Measurements from ENCODE around the gene BEST4.
A peak's percentile ranks its signal among the peaks of the same experiment; 100 is the strongest.
"Not testable (repeated sequence)": the region's sequence is repeated elsewhere in the genome, so short reads cannot be mapped to it uniquely, and the experiment has no call there.

BEST4 gene

DNA sequence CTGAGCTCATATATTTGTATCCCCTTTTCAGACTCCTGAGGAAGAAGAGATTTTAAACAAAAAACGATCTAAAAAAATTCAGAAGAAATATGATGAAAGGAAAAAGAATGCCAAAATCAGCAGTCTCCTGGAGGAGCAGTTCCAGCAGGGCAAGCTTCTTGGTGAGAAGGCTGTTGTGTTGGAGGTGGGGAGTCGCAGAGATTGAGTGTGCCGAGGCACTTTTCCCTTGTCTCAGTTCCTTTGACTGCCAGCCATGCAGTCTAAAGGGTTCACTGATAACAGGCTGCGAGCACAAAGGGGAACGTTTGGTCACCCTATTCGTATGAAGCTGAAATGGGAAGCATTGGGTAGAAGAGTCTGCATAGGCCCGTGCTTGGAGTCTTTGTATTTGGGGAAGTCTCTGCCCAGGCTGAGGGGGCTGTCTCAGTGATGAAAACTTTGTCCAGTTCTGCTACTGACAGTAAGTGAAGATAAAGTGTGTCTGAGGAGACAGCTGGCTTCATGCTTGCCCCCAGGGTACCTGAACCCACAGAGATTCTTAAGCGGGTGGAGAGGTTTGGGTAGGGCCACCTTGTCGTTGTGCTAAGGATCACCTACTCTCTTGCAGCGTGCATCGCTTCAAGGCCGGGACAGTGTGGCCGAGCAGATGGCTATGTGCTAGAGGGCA is 9.9 kb downstream of the BEST4 start:
- no peak for DNase-seq (ENCODE audit: low spot score)

DNA sequence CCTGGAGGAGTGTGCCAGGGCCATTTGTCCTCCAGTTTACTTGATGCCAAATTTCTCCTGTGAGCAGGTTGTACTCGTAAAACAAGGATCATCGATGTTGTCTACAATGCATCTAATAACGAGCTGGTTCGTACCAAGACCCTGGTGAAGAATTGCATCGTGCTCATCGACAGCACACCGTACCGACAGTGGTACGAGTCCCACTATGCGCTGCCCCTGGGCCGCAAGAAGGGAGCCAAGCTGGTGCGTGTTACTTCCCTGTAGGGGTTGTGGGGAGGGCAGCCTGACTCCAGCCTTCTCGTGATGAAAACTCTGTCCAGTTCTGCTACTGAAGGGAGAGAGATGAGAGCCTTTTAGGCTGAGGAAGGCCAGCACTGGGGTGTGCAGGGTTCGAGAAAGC is 10.4 kb downstream of the BEST4 start:
- DNase-seq (ENCODE audit: low spot score), result no peak

GRCh38 chr1:44776730-44777068 is 11.3 kb downstream of the BEST4 start:
- no peak for DNase-seq (ENCODE audit: low spot score)

DNA sequence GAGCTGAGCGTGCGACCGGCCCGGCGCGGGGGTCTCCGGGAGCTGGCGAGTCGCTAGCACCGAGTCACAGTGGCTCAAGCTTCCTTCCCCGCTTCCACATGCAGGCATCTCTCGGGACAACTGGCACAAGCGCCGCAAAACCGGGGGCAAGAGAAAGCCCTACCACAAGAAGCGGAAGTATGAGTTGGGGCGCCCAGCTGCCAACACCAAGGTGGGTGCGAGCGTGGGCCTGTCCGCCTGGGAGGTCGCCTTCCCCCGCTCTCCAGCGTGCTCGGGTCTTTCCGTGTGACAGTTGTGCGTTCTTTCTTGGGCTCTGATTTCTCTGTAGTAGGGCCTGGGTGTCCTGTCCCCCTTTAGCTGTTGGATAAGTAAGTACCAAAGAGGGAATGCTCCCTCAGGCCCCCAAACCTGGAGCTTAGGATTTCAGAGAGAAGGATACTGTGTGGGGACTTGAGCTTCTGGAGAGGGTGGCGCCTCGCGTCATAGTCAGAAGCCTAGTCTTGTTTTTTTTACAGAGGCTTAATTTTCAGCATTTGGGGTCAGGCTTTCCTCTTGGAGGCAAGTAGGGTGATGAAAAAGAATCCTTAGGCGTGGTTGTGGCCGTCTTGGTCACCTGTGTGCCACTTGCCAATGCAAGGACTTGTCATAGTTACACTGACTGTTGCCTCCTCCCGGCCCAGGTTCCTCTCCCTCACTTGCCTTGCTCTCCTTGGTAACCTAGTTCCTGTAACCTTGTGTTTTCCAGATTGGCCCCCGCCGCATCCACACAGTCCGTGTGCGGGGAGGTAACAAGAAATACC is 11.8 kb downstream of the BEST4 start:
- peak; percentile 48 for DNase-seq (ENCODE audit: low spot score)

- peak; percentile 92 for DNase-seq (ENCODE audit: low spot score)
These were observed 12.7 kb downstream of the BEST4 start, which contains the start of gene RPS8 for GRCh38 chr1:44775078-44775929. Gene RPS8 (plus strand): TSS chr1:44775540. CDS start chr1:44775597, 57 bp downstream.

- DNase-seq (ENCODE audit: low spot score), result not testable (repeated sequence)
These were observed 21.5 kb downstream of the BEST4 start for GRCh38 chr1:44766421-44766820.

GRCh38 chr1:44760876-44761275 is 27.1 kb downstream of the BEST4 start:
- no peak for DNase-seq (ENCODE audit: low spot score)

GRCh38 chr1:44759077-44759476 is 28.9 kb downstream of the BEST4 start:
- no peak for DNase-seq (ENCODE audit: low spot score)

- DNase-seq (ENCODE audit: low spot score), result no peak
These were observed 30.6 kb downstream of the BEST4 start for GRCh38 chr1:44757420-44757819.

- DNase-seq (ENCODE audit: low spot score), result no peak
These were observed 40.1 kb downstream of the BEST4 start for GRCh38 chr1:44747878-44748277.

DNA sequence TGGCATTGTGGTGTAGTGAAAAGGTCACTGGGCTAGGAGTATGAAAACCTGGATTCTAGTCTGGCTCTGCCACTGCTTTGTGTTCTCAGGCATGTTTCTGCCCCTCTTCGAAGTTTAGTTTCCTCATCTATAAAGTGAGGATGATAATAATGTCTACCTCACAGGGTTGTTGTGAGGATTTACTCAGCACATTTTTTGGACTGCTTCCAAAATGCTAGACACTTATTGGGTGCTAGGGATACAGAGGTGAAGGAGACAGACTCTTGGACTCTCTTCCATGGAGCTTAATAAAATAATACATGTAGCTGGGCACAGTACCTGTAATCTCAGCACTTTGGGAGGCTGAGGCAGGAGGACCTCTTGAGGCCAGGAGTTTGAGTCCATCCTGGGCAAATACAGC is 44.8 kb downstream of the BEST4 start:
- peak; percentile 53 for DNase-seq (ENCODE audit: low spot score)

DNA sequence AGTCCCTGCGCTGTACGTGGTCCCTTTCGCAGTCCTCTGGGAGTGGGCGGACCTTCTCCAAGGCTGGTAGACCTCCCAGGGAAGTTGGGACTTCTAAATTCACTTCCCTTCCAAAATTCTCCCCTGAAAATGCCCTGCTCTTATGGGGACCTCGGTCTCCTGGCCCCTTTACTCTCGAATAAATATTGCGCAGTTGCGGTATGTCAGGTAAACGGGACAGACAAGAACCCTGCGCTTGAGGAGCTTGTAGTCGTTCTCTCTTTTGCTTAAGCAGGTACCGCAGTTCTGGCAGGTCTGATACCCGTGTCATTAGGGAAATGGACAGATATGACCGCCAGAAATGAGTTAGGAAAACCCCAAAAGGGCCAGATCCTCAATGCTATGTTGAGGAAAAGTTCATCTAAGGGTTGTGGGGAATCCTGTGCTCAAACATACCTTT is 47.8 kb downstream of the BEST4 start:
- no peak for DNase-seq (ENCODE audit: low spot score)

DNA sequence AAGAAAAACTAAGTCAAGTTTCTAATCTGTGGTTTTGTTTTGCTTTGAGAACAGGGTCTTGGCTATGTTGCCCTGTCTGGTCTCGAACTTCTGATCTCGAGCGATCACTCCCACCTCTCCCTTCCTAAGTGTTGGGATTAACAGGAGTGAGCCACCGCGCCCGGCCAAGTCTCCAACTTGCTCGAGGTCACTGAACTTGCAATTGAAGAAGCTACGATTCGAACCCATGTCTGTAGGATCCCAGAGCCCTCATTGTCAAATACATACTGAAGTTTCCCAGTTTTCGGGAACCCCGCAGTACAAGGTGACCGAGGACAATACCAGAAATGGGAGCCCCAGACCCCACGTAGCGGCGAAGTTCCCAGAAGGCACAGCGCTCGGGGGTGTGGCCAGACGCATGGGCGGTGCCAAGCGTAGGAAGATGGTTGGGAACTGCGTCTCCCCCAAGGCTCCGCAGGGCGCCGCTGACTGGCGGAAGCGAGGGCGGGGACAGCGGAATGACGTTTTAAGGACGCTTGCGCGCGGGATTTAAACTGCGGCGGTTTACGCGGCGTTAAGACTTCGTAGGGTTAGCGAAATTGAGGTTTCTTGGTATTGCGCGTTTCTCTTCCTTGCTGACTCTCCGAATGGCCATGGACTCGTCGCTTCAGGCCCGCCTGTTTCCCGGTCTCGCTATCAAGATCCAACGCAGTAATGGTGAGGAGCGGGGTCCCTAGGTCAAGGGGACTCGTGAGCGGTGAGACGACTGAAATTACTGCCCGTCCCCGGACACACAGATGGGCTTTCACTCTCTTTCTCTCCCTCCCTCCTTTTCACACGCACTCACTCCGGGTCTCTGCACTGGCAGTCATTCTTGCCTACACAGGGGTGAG is 48.4 kb downstream of the BEST4 start, which contains the start of gene KIF2C:
Gene KIF2C (plus strand): TSS at position 531 of the 872 bp plus-strand sequence. CDS start 96 bp downstream, at position 627.
- peak; percentile 97 for DNase-seq (ENCODE audit: low spot score)

GRCh38 chr1:44738953-44739306 is 49.0 kb downstream of the BEST4 start:
- DNase-seq (ENCODE audit: low spot score), result not testable (repeated sequence)

- DNase-seq (ENCODE audit: low spot score), result no peak
These were observed 52.0 kb downstream of the BEST4 start for GRCh38 chr1:44735992-44736391.

DNA sequence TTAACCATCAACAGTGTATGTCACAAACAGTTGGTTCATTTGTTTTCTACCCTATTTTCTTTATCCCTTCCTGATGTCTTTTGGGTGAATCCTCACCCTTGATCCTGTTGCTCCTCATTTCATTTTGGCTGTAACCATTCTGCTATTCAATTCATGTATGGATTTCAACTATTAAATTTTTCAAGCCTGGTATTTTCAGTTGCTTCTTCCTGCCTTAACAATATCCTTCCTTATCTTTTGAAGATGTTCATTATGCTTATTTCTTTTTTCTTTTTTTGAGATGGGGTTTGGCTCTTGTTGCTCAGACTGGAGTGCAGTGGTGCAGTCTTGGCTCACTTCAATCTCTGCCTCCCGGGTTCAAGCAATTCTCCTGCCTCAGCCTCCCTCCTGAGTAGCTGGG is 54.2 kb downstream of the BEST4 start:
- DNase-seq (ENCODE audit: low spot score), result no peak
